Mesenchymal stem cell (in vitro differentiated cells and primary cell): ENCODE results near the gene CLTC.
A peak's percentile ranks its signal among the peaks of the same experiment; 100 is the strongest.
"Not testable (repeated sequence)": the region's sequence is repeated elsewhere in the genome, so short reads cannot be mapped to it uniquely, and the experiment has no call there.

Source experiments
- DNase-seq: peaks from one replicate; pipeline ENCODE4 v3.0.0-alpha.2; 2013
- H2AFZ ChIP-seq: one replicate; pipeline ENCODE4 v1.6.1; 2013; ENCODE audit warnings: low read depth, mild to moderate bottlenecking, control low read depth, inconsistent platforms, low read length, moderate library complexity
- H2AK5ac ChIP-seq: 2 replicates; pipeline ENCODE4 v1.6.1; 2013; ENCODE audit warnings: low read length, moderate library complexity, mild to moderate bottlenecking, inconsistent platforms; ENCODE audit not compliant: severe bottlenecking
- H2BK120ac ChIP-seq: one replicate; pipeline ENCODE4 v1.6.1; 2013; ENCODE audit warnings: low read depth, mild to moderate bottlenecking, inconsistent platforms, low read length, moderate library complexity
- H2BK12ac ChIP-seq, 2 experiments: one replicate each; pipeline ENCODE4 v1.6.1; 2013; ENCODE audit warnings: inconsistent platforms in 2 of 2, low read length in 2 of 2, mild to moderate bottlenecking in 2 of 2, moderate library complexity in 2 of 2, control low read depth in 1 of 2
- H2BK15ac ChIP-seq: one replicate; pipeline ENCODE4 v1.6.1; 2013; ENCODE audit warnings: mild to moderate bottlenecking, low read depth, inconsistent platforms; ENCODE audit not compliant: poor library complexity, severe bottlenecking
- H2BK5ac ChIP-seq: 2 replicates; pipeline ENCODE4 v1.6.1; 2013; ENCODE audit warnings: low read depth, mild to moderate bottlenecking, low read length, control low read depth, inconsistent platforms; ENCODE audit not compliant: poor library complexity, severe bottlenecking
- H3K14ac ChIP-seq, 2 experiments: one replicate each; pipeline ENCODE4 v1.6.1; 2013; ENCODE audit warnings: inconsistent platforms in 2 of 2, low read length in 2 of 2, control low read depth in 1 of 2, mild to moderate bottlenecking in 1 of 2, moderate library complexity in 1 of 2
- H3K18ac ChIP-seq, 2 experiments: one replicate each; pipeline ENCODE4 v1.6.1; 2013; ENCODE audit warnings: inconsistent platforms in 2 of 2, low read length in 2 of 2, control low read depth in 1 of 2, low read depth in 1 of 2, mild to moderate bottlenecking in 1 of 2
- H3K23ac ChIP-seq, 2 experiments: one replicate each; pipeline ENCODE4 v1.6.1; 2013; ENCODE audit warnings: inconsistent platforms in 2 of 2, low read length in 2 of 2, mild to moderate bottlenecking in 2 of 2, moderate library complexity in 2 of 2, control low read depth in 1 of 2
- H3K27ac ChIP-seq: 2 replicates; pipeline ENCODE4 v1.5.1; 2013; ENCODE audit warnings: mild to moderate bottlenecking, moderate library complexity, low read length, control low read depth, inconsistent platforms; ENCODE audit not compliant: poor library complexity, severe bottlenecking
- H3K27me3 ChIP-seq, 2 experiments: 2 replicates each; pipeline versions ENCODE4 v1.6.1 to v1.7.0; 2013; ENCODE audit warnings: low read length in 2 of 2, mild to moderate bottlenecking in 2 of 2, moderate library complexity in 2 of 2, control low read depth in 1 of 2, inconsistent platforms in 1 of 2; ENCODE audit not compliant: control insufficient read depth in 1 of 2, insufficient read depth in 1 of 2
- H3K36me3 ChIP-seq, 2 experiments: 2 replicates each; pipeline versions ENCODE4 v1.6.1 to v1.7.0; 2013; ENCODE audit warnings: low read length in 2 of 2, control low read depth in 1 of 2, inconsistent platforms in 1 of 2, low read depth in 1 of 2, mild to moderate bottlenecking in 1 of 2; ENCODE audit not compliant: insufficient read depth in 2 of 2, control insufficient read depth in 1 of 2
- H3K4ac ChIP-seq, 2 experiments: one replicate each; pipeline ENCODE4 v1.6.1; 2013; ENCODE audit warnings: inconsistent platforms in 2 of 2, low read length in 2 of 2, mild to moderate bottlenecking in 2 of 2, moderate library complexity in 2 of 2, control low read depth in 1 of 2, low read depth in 1 of 2
- H3K4me1 ChIP-seq: 2 replicates; pipeline ENCODE4 v1.6.1; 2013; ENCODE audit warnings: low read depth, low read length, control low read depth; ENCODE audit not compliant: control insufficient read depth, insufficient read depth
- H3K4me2 ChIP-seq: 2 replicates; pipeline ENCODE4 v1.6.1; 2013; ENCODE audit warnings: low read length, mild to moderate bottlenecking, inconsistent platforms; ENCODE audit not compliant: poor library complexity, severe bottlenecking
- H3K4me3 ChIP-seq, 2 experiments: 2 replicates each; pipeline versions ENCODE4 v1.5.1 to v1.7.0; 2013; ENCODE audit warnings: low read length in 2 of 2, mild to moderate bottlenecking in 2 of 2, control low read depth in 1 of 2, low read depth in 1 of 2; ENCODE audit not compliant: insufficient read depth in 1 of 2
- H3K79me1 ChIP-seq: replicated peaks from 2 replicates; pipeline ENCODE4 v1.6.1; 2013; ENCODE audit warnings: mild to moderate bottlenecking, control low read depth, low read length, inconsistent platforms; ENCODE audit not compliant: poor library complexity, severe bottlenecking
- H3K9ac ChIP-seq: 2 replicates; pipeline ENCODE4 v1.7.0; 2013; ENCODE audit warnings: mild to moderate bottlenecking, low read length, moderate library complexity
- H3K9me3 ChIP-seq: 2 replicates; pipeline ENCODE4 v1.7.0; 2013; ENCODE audit warnings: mild to moderate bottlenecking, low read length; ENCODE audit not compliant: control insufficient read depth
- H4K8ac ChIP-seq: one replicate; pipeline ENCODE4 v1.6.1; 2013; ENCODE audit warnings: inconsistent platforms, mild to moderate bottlenecking, low read length, moderate library complexity
- H4K91ac ChIP-seq: one replicate; pipeline ENCODE4 v1.6.1; 2013; ENCODE audit warnings: mild to moderate bottlenecking, low read length, inconsistent platforms
- WGBS: methylation state at CpG from one replicate; pipeline ENCODE4 v1.1.7; 2013; ENCODE audit warnings: mixed read lengths; 5-methylcytosine and 5-hydroxymethylcytosine counted together

Gene CLTC

DNA sequence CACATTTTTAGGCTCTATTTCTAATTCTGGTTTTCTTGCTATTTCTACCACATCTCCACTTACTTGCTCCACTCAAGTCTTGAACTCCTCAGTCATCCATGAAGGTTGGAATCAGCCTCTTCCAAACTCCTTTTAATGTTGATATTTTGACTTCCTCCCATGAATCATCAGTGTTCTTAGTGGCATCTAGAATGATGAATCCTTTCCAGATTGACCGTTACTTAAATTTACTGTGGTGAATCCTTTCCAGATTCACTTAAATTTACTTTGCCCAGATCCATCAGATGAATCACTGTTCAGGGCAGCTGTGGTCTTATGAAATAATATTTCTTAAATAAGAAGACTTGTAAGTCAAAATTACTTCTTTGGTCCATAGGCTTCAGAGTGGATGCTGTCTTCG, 32.4 kb downstream of the CLTC start:
- WGBS: 9% methylated on average over 1 of the region's 2 CpGs
- no peak overlapping the region for H3K4me2 ChIP-seq
- no peak overlapping the region for H3K4me3 ChIP-seq
- no peak overlapping the region for H3K4ac ChIP-seq
- no peaks in the 10 kb centered on the region for H3K27me3 ChIP-seq
- no peak overlapping the region for H2AFZ ChIP-seq
- peak; percentile 44 for DNase-seq
- no peak overlapping the region for H2AK5ac ChIP-seq
- no peak overlapping the region for H4K8ac ChIP-seq
- no peak overlapping the region for H2BK12ac ChIP-seq
- H3K23ac ChIP-seq: no peak overlapping the region
- peaks cover 19 to 95% of the 10 kb centered on the region in 2 experiments for H3K36me3 ChIP-seq
- no peak overlapping the region for H3K18ac ChIP-seq
- H3K79me1 ChIP-seq: peaks cover 9% of the 10 kb centered on the region
- H3K9ac ChIP-seq: peak overlapping the region; percentile 46
- H4K91ac ChIP-seq: no peak overlapping the region
- peaks cover 7% of the 10 kb centered on the region for H3K9me3 ChIP-seq
- H2BK5ac ChIP-seq: no peak overlapping the region
- no peak overlapping the region for H3K14ac ChIP-seq
- H2BK15ac ChIP-seq: no peak overlapping the region
- no peaks in the 10 kb centered on the region for H3K4me1 ChIP-seq
- H2BK120ac ChIP-seq: no peak overlapping the region
- H3K27ac ChIP-seq: peak overlapping the region; percentile 23

DNA sequence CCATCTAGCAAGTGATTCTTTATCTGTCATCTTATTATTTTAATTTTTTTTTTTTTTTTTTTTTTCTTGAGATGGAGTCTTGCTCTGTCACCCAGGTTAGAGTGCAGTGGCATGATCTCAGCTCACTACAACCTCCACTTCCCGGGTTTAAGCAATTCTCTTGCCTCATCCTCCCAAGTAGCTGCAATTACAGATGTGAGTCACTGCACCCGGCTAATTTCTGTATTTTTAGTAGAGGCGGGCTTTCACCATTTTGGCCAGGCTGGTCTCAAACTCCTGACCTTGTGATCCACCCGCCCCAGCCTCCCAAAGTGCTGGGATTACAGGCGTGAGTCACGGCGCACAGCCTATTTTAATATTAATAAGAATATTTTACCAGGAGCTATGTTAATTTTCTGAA, 36.9 kb downstream of the CLTC start:
- 79% methylated on average over 2 of the region's 7 CpGs for WGBS

DNA sequence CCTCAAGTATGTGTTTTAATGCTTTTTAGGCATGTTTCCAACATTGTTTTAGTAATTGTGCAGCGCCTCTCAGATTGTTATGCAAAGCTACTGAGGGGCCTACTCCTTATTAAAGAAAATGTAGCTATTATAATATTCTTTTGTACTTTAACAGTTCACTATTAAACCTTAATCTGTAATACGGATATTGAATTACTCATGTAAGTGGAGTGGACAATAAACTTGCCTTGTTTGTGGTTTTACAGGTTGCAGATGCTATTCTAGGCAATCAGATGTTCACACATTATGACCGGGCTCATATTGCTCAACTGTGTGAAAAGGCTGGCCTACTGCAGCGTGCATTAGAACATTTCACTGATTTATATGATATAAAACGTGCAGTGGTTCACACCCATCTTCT, 46.5 kb downstream of the CLTC start:
- Histone ChIP-seq H3K23ac (no peak overlapping the region), H2BK120ac (no peak overlapping the region), H2BK5ac (no peak overlapping the region), H3K4me2 (no peak overlapping the region), H3K9ac (no peak overlapping the region), H3K27ac (no peak overlapping the region), H3K4ac (no peak overlapping the region), H2BK12ac (no peak overlapping the region), H3K4me1 (peaks cover 5% of the 10 kb centered on the region), H3K9me3 (no peaks in the 10 kb centered on the region), H3K4me3 (no peak overlapping the region), H2BK15ac (no peak overlapping the region), H3K36me3 (peaks cover 9 to 92% of the 10 kb centered on the region in 2 experiments), H4K8ac (no peak overlapping the region), H3K18ac (no peak overlapping the region), H2AFZ (no peak overlapping the region), H3K14ac (no peak overlapping the region), H3K27me3 (no peaks in the 10 kb centered on the region), H3K79me1 (peaks cover 1% of the 10 kb centered on the region), H4K91ac (no peak overlapping the region), H2AK5ac (no peak overlapping the region)
- DNase-seq: no peak
- 68% methylated on average over 3 of the region's 5 CpGs for WGBS

More for the DNA sequence above, 36.9 kb downstream of the CLTC start:
- not testable (repeated sequence) for H2BK12ac ChIP-seq, H2AK5ac ChIP-seq, H3K9me3 ChIP-seq, H3K4me3 ChIP-seq, H3K27me3 ChIP-seq, H3K4ac ChIP-seq, H2BK15ac ChIP-seq, H3K18ac ChIP-seq, H4K8ac ChIP-seq, H3K4me1 ChIP-seq, H3K27ac ChIP-seq, H2AFZ ChIP-seq, H2BK5ac ChIP-seq, H3K4me2 ChIP-seq, H4K91ac ChIP-seq, H3K23ac ChIP-seq, H2BK120ac ChIP-seq, H3K14ac ChIP-seq, H3K79me1 ChIP-seq
- peak; percentile 72 for DNase-seq
- Histone ChIP-seq H3K9ac (peak overlapping the region; percentile 48), H3K36me3 (peaks cover 30 to 91% of the 10 kb centered on the region in 2 experiments)

DNA sequence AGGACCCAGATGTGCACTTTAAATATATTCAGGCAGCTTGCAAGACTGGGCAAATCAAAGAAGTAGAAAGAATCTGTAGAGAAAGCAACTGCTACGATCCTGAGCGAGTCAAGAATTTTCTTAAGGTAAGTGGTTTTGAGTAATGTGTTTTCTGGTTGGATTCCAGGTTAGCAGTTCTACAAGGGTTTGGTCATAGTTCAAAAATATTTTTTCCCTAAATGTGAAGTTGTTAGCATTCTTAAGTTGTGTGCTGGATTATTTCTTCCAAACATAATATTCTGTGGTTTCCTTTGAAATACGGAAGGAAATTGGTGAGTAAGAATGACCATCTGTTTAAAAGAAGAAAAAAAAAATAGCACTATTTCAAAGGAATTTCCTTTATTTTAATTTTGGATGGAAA, 49.1 kb downstream of the CLTC start:
- Histone ChIP-seq H3K4ac (no peak overlapping the region), H3K4me1 (peaks cover 7% of the 10 kb centered on the region), H3K27me3 (no peaks in the 10 kb centered on the region), H3K9me3 (no peaks in the 10 kb centered on the region), H2BK120ac (no peak overlapping the region), H3K14ac (no peak overlapping the region), H3K4me3 (peak overlapping the region in 1 of 2 experiments; percentile 3), H3K23ac (no peak overlapping the region), H3K9ac (peak overlapping the region; percentile 52), H2AK5ac (no peak overlapping the region), H3K18ac (no peak overlapping the region), H2BK15ac (no peak overlapping the region), H2BK5ac (no peak overlapping the region), H3K36me3 (peaks cover 9 to 92% of the 10 kb centered on the region in 2 experiments), H4K8ac (no peak overlapping the region), H2AFZ (no peak overlapping the region), H3K4me2 (no peak overlapping the region), H2BK12ac (no peak overlapping the region), H3K27ac (peak overlapping the region; percentile 72), H3K79me1 (peaks cover under 1% of the 10 kb centered on the region), H4K91ac (no peak overlapping the region)
- 0% methylated on average over 2 of the region's 3 CpGs for WGBS
- peak; percentile 66 for DNase-seq
